GM19035 (cell line): ENCODE results near the gene TNP2.
"Not testable (repeated sequence)": the region's sequence is repeated elsewhere in the genome, so short reads cannot be mapped to it uniquely, and the experiment has no call there.

ENCODE experiments used
- ATAC-seq: cut with Tn5 transposase; IDR thresholded peaks from one replicate; pipeline ENCODE4 v1.9.1; 2021; ENCODE audit not compliant: unreplicated experiment

TNP2 gene

DNA sequence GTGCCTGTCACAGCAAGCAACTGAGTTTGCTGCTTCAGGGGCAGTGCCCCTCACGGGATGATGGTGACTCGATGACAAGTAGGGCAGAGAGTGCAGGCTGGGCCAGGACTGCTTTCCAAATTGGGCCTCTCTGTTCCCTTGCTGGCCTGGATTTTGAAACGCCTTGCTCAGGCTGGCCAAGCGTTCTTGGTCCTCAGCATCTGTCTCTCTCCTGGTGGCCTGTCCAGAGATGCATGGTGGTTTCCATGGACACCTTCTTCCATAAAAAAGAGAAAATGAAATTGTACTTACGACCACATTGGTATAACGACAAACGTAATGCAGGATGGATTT is 31.4 kb upstream of the TNP2 start:
- ATAC-seq, result no peak

- no peak for ATAC-seq
Observed at GRCh38 chr16:11299865-11300559, 30.9 kb upstream of the TNP2 start.

GRCh38 chr16:11298950-11299547 is 29.9 kb upstream of the TNP2 start:
- not testable (repeated sequence) for ATAC-seq

- no peak for ATAC-seq
Observed at GRCh38 chr16:11298143-11298900, 29.2 kb upstream of the TNP2 start.

DNA sequence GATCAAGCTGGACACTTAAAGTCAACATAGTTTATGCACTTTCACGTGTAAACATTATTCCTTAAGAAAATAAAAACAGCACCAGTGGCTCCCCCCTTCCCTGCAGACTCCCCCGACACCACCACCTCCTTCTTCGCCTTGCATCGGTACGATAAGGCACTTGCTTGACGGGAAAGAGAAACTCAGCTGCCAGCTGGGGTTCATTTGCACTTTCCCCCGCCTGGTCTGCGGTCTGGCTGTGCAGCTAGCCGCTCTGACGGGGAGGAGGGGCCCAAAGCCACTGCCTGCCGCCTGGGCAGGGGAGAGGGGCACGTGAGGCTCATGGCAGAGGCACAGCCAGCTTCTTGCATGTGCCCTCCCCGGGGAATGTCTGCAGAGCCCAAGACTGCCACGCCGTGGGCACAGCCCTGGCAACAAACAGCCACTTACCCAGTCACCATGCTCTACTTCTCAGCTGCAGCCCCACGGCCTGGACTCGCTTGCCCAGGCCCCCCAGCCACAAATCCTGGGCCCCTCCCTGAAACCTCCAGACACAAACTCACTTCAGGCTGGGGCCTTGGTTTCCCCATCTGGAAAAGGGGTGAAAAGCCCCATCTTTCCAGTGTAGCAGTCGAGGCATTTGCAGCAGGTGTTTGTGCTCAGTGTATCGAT is 28.5 kb upstream of the TNP2 start:
- peak; percentile 75 for ATAC-seq

GRCh38 chr16:11296706-11297491 is 27.8 kb upstream of the TNP2 start:
- ATAC-seq, result peak; percentile 8

DNA sequence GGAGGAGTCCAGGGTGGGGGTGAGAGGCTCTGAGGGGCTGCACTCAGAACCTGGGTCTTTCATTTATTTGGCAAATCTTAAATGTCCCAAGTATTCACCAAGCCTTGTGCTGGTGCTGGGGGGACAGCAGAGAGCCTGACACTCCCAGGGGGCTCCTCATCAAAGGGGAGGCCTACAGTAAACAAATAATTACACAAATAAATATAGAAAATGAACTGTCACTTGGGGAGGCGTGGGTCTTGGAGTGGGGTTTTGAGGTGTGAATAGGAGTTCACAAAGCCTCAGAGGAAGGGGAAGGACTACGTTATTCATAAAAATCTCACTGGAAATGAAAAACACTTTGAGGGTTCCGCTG is 27.2 kb upstream of the TNP2 start:
- ATAC-seq, result no peak

- no peak for ATAC-seq
Observed at GRCh38 chr16:11295672-11296071, 26.5 kb upstream of the TNP2 start.

DNA sequence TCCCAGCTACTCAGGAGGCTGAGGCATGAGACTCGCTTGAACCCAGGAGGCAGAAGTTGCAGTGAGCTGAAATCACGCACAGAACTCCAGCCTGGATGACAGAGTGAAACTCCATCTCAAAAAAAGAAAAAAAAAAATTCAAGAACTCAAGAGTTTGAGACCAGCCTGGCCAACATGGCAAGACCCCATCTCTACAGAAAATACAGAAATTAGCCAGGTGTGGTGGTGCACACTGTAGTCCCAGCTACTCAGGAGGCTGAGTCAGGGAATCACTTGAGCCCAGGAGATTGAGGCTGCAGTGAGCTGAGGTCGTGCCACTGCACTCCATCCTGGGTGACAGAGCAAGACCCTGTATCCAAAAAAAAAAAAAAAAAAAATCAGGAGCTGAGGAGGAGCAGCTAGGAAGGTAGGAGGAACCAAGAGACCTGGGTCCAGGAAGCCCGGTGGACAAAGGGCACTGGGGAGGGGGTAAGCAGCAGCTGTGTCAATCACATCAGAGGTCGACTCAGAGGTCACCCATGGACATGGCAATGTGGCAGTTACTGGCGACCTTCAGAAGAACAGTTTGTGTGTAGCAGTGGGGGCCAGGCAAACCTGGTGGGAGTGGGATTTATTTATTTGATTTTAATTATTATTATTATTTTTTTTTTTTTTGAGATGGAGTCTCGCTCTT is 23.1 kb upstream of the TNP2 start:
- ATAC-seq, result no peak

- no peak for ATAC-seq
Observed at GRCh38 chr16:11291091-11291703, 22.1 kb upstream of the TNP2 start.

- no peak for ATAC-seq
Observed at GRCh38 chr16:11290102-11290893, 21.2 kb upstream of the TNP2 start.

- not testable (repeated sequence) for ATAC-seq
Observed at GRCh38 chr16:11289696-11290095, 20.6 kb upstream of the TNP2 start.

GRCh38 chr16:11289202-11289601 is 20.1 kb upstream of the TNP2 start:
- ATAC-seq, result no peak

DNA sequence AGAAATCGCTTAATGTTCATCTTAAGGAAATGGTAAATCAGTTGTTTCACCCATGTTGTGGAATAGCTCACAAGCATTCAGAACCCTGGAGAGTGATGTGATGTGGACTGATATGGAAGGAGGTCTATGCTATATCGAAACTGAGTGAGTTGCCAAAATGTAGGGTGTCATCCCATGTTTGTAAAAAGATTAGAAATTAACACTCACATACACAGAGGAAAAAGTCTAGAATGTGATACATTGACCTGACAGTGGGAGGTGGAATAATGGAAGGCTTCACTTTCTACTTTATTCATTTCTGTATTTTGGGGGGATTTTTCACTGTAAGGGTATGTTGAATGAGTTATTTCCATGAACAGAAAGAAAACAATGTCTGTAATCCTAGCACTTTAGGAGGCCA is 16.7 kb upstream of the TNP2 start:
- ATAC-seq, result no peak

- no peak for ATAC-seq
Observed at GRCh38 chr16:11283820-11284248, 14.7 kb upstream of the TNP2 start.

- no peak for ATAC-seq
Observed at GRCh38 chr16:11280616-11281522, 11.7 kb upstream of the TNP2 start, which contains the start of gene PRM1. Gene PRM1 (minus strand): TSS chr16:11281330. CDS start chr16:11281238, 92 bp downstream.

DNA sequence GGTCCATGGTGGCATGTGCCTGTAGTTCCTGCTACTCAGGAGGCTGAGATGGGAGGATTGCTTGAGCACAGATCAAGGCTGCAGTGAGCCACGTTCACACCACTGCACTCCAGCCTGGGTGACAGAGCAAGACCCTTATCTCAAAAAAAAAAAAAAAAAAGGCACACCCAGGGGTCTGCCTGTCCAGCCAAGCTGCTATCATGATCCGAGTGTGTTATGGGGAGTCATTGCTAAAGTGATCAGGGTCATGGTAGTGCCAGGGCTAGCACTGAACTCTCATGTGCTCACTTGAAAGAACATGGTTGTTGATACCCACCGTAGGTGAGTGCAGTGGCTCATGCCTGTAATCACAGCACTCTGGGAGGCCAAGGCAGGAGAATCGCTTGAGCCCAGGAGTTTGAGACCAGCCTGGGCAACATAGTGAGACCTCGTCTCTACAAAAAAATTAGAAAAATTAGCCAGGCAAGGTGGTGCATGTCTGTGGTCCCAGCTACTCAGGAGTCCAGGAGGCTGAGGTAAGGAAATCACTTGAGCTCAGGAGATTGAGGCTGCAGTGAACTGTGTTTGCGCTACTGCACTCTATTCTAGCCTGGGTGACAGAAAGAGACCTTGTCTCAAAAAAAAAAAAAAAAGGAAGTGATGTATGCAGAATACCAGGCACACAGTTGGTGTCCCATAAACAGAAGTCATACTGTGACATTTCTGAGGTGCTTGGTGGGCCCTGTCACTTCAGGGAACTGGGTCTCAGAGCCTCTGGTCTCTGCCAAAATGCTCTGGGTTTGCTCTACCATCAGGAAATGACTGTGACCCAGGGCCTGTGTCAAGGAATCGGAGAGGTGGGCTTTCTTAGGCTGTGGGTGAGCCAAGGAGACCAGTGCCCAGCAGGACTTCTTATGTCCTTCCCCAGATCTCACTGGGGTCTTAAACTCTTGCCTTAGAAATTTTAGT is 9.8 kb upstream of the TNP2 start:
- no peak for ATAC-seq
